ENCODE results near the gene DDX1.

DNA sequence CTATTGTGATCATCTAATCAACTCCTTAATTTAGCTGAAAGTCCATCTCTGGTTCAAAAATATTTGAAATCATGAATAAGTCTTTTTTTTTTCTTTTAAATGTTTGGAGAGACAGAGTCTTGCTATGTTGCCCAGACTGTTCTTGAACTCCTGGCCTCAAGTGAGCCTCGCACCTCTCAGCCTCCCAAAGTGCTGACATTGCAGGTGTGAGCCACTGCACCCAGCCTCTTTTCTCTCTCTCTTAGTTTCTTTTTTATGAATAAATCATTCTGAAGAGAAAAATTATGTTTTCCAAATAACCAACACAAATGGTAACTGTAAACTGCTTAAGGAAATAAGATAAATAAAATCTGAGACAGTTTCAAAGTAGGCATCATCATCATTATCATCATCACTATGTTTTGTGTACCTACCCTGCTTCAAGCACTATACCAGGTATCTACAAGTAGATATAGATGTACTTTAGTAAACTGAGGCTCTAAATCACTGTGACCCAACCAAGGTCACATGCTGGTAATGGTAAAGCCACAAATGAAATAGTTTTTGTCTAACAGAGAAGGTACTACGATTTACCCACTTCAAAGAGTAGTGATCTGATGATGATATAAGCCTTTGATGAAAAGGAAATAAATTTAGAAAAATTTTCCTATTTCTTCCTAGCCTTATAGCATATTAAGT is 25.5 kb upstream of the DDX1 start:
- TF ChIP-seq POLR2B (IDR thresholded peaks at IDR 0.05; ENCODE audit: low read depth, partially characterized antibody) = no peak
- TF ChIP-seq RNF2 (IDR thresholded peaks at IDR 0.05) = no peak
- TF ChIP-seq TEAD2 (tag; IDR thresholded peaks at IDR 0.05) = no peak
- TF ChIP-seq, protein P1, sequence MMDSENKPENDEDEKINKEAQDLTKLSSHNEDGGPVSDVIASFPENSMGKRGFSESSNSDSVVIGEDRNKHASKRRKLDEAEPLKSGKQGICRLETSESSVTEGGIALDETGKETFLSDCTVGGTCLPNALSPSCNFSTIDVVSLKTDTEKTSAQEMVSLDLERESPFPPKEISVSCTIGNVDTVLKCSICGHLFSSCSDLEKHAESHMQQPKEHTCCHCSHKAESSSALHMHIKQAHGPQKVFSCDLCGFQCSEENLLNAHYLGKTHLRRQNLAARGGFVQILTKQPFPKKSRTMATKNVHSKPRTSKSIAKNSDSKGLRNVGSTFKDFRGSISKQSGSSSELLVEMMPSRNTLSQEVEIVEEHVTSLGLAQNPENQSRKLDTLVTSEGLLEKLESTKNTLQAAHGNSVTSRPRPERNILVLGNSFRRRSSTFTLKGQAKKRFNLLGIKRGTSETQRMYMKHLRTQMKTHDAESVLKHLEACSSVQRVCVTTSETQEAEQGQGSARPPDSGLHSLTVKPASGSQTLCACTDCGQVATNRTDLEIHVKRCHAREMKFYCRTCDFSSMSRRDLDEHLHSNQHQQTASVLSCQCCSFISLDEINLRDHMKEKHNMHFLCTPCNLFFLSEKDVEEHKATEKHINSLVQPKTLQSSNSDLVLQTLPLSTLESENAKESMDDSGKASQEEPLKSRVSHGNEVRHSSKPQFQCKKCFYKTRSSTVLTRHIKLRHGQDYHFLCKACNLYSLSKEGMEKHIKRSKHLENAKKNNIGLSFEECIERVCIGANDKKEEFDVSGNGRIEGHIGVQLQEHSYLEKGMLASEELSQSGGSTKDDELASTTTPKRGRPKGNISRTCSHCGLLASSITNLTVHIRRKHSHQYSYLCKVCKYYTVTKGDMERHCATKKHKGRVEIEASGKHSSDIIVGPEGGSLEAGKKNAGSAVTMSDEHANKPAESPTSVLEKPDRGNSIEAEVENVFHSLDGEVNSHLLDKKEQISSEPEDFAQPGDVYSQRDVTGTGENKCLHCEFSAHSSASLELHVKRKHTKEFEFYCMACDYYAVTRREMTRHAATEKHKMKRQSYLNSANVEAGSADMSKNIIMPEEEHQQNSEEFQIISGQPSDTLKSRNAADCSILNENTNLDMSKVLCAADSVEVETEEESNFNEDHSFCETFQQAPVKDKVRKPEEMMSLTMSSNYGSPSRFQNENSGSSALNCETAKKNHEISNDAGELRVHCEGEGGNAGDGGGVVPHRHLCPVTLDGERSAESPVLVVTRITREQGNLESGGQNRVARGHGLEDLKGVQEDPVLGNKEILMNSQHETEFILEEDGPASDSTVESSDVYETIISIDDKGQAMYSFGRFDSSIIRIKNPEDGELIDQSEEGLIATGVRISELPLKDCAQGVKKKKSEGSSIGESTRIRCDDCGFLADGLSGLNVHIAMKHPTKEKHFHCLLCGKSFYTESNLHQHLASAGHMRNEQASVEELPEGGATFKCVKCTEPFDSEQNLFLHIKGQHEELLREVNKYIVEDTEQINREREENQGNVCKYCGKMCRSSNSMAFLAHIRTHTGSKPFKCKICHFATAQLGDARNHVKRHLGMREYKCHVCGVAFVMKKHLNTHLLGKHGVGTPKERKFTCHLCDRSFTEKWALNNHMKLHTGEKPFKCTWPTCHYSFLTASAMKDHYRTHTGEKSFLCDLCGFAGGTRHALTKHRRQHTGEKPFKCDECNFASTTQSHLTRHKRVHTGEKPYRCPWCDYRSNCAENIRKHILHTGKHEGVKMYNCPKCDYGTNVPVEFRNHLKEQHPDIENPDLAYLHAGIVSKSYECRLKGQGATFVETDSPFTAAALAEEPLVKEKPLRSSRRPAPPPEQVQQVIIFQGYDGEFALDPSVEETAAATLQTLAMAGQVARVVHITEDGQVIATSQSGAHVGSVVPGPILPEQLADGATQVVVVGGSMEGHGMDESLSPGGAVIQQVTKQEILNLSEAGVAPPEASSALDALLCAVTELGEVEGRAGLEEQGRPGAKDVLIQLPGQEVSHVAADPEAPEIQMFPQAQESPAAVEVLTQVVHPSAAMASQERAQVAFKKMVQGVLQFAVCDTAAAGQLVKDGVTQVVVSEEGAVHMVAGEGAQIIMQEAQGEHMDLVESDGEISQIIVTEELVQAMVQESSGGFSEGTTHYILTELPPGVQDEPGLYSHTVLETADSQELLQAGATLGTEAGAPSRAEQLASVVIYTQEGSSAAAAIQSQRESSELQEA (IDR thresholded peaks at IDR 0.05; ENCODE audit: low read depth) = no peak
- no peak for TF ChIP-seq ATF1 (CRISPR knock-in tag; IDR thresholded peaks at IDR 0.05)
- no peak for TF ChIP-seq ATF1 (tag; IDR thresholded peaks at IDR 0.05)
- TF ChIP-seq YY1 (IDR thresholded peaks at IDR 0.05; ENCODE audit: borderline replicate concordance in 1 of 3, control insufficient read depth in 1 of 3, extremely low read depth in 1 of 3, insufficient read depth in 3 of 3, insufficient read length in 1 of 3, insufficient replicate concordance in 2 of 3, low read depth in 1 of 3, low read length in 2 of 3) = no peak
- TF ChIP-seq, protein P2, sequence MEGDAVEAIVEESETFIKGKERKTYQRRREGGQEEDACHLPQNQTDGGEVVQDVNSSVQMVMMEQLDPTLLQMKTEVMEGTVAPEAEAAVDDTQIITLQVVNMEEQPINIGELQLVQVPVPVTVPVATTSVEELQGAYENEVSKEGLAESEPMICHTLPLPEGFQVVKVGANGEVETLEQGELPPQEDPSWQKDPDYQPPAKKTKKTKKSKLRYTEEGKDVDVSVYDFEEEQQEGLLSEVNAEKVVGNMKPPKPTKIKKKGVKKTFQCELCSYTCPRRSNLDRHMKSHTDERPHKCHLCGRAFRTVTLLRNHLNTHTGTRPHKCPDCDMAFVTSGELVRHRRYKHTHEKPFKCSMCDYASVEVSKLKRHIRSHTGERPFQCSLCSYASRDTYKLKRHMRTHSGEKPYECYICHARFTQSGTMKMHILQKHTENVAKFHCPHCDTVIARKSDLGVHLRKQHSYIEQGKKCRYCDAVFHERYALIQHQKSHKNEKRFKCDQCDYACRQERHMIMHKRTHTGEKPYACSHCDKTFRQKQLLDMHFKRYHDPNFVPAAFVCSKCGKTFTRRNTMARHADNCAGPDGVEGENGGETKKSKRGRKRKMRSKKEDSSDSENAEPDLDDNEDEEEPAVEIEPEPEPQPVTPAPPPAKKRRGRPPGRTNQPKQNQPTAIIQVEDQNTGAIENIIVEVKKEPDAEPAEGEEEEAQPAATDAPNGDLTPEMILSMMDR (IDR thresholded peaks at IDR 0.05 in 2 of 3, conservative IDR thresholded peaks at IDR 0.05 in 1 of 3; ENCODE audit: insufficient read depth in 2 of 3, low read depth in 1 of 3, low read length in 3 of 3) = no peak
- TF ChIP-seq NFE2 (IDR thresholded peaks at IDR 0.05; ENCODE audit: low read depth) = no peak
- TF ChIP-seq ARID1B (IDR thresholded peaks at IDR 0.05) = no peak
- TF ChIP-seq POLR2AphosphoS5 (IDR thresholded peaks at IDR 0.05; ENCODE audit: control insufficient read depth, insufficient read depth, low read depth, low read length) = no peak
- TF ChIP-seq SMC3 (conservative IDR thresholded peaks at IDR 0.05; ENCODE audit: insufficient read depth, low read depth, low read length) = no peak

Data from K562 (cell line).